ENCODE measurements around the gene SCNM1. TPM values are rescaled to one million over a fixed set of nuclear protein-coding genes. Genes with fewer than 3 reads are reported as not detected.

The SCNM1 gene
- total RNA-seq, 1 donor from 2014 or later = 49.8 TPM

DNA sequence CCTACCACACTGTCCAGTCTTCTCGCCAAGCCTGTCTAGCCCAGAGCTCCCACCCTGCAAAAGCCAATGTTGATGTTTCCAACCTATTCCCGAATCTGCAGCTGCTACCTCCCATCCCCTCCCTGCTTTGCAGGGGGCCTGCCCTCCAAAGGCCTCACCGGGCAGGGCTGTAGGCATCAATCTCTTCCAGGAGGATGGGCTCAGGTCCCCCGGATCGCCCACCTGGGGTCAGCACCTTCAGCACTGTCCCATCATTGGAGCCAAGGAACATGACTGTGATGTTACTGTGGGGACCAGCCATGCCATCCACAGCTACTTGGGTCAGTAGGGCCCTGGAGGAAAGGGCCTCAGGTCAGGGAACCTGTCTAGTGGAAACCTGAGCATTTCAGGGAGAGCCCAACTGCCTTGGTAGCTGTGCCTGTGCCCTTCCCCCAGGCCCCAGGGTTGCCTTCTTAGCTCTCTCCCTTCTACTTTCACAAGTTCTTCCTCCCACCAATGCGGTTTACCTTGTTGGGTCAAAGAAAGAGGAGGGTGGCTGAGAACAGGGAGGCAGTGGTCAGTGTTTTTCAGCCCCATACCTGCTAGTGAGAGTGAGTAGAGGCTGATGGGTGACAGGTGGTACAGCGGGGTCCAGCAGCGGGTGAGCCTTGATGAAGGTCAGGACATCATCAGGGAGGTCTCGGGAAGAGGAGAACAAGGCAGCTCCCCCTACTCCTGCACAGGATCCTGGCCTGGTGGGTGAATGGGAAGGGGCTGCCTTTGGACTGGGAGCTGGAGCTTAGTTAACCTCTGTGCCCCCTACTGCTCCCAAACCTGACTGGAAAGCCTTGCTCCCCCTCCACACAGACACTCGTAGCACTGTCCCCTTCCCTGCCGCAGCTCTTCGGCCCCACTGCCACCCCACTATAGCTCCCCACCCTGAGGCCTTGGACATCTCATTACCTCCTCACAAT, 30.2 kb upstream of the SCNM1 start:
- peaks cover 28% of the 10 kb centered on the region for H3K36me3 Mint-ChIP-seq (ENCODE audit: unreplicated experiment)
- TF ChIP-seq, protein P1, sequence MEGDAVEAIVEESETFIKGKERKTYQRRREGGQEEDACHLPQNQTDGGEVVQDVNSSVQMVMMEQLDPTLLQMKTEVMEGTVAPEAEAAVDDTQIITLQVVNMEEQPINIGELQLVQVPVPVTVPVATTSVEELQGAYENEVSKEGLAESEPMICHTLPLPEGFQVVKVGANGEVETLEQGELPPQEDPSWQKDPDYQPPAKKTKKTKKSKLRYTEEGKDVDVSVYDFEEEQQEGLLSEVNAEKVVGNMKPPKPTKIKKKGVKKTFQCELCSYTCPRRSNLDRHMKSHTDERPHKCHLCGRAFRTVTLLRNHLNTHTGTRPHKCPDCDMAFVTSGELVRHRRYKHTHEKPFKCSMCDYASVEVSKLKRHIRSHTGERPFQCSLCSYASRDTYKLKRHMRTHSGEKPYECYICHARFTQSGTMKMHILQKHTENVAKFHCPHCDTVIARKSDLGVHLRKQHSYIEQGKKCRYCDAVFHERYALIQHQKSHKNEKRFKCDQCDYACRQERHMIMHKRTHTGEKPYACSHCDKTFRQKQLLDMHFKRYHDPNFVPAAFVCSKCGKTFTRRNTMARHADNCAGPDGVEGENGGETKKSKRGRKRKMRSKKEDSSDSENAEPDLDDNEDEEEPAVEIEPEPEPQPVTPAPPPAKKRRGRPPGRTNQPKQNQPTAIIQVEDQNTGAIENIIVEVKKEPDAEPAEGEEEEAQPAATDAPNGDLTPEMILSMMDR (IDR thresholded peaks at IDR 0.05) = no peak
- DNase-seq (ENCODE audit: extremely low spot score, unreplicated experiment) = no peak
- no peak overlapping the region for H3K4me3 Mint-ChIP-seq (ENCODE audit: unreplicated experiment)
- no peak overlapping the region for H3K27ac Mint-ChIP-seq (ENCODE audit: unreplicated experiment)
- peaks cover 12% of the 10 kb centered on the region for H3K4me1 Mint-ChIP-seq (ENCODE audit: unreplicated experiment)
- no peaks in the 10 kb centered on the region for H3K9me3 Mint-ChIP-seq (ENCODE audit: unreplicated experiment)
- peaks cover 6% of the 10 kb centered on the region for H3K27me3 Mint-ChIP-seq (ENCODE audit: unreplicated experiment)

DNA sequence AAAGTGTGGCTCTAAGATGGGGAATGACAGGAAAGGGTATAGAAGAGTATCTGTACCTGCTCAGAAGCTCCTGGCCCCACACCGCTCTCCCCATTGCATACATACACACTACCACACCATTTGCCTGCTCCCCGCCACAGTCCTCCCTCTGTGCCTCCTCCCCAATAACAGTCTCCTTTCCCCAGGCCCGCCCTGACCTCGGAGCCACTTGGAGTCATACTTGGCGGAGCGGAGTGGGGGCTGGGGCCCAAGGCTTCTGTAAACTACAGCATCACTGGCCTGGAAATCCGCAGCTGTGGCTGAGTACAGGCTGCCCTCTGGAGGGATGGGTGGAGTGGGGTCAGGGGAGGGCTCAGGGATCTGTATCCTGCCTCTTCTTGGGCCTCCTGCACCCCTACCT, 28.2 kb upstream of the SCNM1 start:
- H3K4me1 Mint-ChIP-seq (ENCODE audit: unreplicated experiment) = peaks cover 2% of the 10 kb centered on the region
- no peak overlapping the region for H3K27ac Mint-ChIP-seq (ENCODE audit: unreplicated experiment)
- H3K4me3 Mint-ChIP-seq (ENCODE audit: unreplicated experiment) = no peak overlapping the region
- peaks cover 28% of the 10 kb centered on the region for H3K36me3 Mint-ChIP-seq (ENCODE audit: unreplicated experiment)
- DNase-seq (ENCODE audit: extremely low spot score, unreplicated experiment) = no peak
- TF ChIP-seq, protein P1 (IDR thresholded peaks at IDR 0.05) = no peak
- H3K27me3 Mint-ChIP-seq (ENCODE audit: unreplicated experiment) = no peaks in the 10 kb centered on the region
- H3K9me3 Mint-ChIP-seq (ENCODE audit: unreplicated experiment) = no peaks in the 10 kb centered on the region

DNA sequence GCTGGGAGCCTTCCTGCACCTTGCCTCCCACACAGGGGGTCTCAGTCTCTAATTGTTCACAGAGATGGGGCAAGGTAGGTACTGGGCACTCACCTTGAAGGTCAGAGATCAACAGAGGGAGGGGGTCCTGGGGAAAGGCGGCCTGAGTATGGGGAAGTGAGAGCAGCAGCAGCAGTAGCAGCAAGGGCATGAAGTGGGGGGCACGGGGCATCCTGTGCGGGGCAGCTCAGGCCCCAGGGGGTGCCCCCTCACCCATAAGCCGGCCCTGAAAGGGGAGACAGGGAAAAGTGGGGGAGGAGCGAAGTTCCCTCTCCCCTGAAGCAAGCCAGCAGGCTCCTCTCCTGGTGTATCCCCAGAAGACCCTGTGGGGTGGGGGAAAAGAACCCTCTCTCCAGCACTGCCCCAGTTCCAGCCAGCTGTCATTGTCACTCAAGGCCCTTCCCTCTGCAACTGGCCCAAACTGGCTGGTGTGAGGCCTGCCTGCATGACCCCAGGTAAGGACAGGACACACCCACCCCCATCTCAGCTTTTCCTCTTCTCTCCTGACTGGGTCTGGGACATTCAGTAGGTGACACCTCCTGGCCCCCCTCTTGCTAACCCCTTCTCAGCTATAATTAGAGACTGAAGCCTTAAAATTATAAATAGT, 23.4 kb upstream of the SCNM1 start:
- Mint-ChIP-seq H3K4me1 (ENCODE audit: unreplicated experiment) (peaks cover 32% of the 10 kb centered on the region), H3K27me3 (ENCODE audit: unreplicated experiment) (no peaks in the 10 kb centered on the region), H3K9me3 (ENCODE audit: unreplicated experiment) (no peaks in the 10 kb centered on the region), H3K4me3 (ENCODE audit: unreplicated experiment) (no peak overlapping the region), H3K36me3 (ENCODE audit: unreplicated experiment) (peaks cover 5% of the 10 kb centered on the region), H3K27ac (ENCODE audit: unreplicated experiment) (no peak overlapping the region)
- no peak for DNase-seq (ENCODE audit: extremely low spot score, unreplicated experiment)
- TF ChIP-seq, protein P1 (IDR thresholded peaks at IDR 0.05) = no peak

DNA sequence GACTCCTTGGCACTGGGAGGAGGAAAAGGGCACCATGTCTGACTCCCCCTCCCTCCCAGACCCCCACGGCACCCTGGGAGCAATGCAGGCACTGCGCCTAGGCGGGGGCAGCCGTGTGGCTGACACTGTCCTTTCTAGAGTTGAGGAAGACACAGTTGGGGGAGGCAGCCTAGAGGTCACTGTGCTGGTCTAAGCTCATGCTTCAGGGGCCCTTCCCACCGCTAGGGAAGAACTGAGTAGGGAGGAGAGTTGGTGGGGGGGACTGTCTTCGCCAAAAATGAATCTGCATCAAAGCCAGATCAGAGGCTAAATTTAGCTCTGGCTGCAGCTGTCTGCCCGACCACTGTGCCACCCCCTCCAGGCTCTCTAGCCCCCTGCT, 22.9 kb upstream of the SCNM1 start:
- no peak overlapping the region for H3K4me3 Mint-ChIP-seq (ENCODE audit: unreplicated experiment)
- TF ChIP-seq, protein P1 (IDR thresholded peaks at IDR 0.05) = no peak
- no peak for DNase-seq (ENCODE audit: extremely low spot score, unreplicated experiment)
- H3K27me3 Mint-ChIP-seq (ENCODE audit: unreplicated experiment) = no peaks in the 10 kb centered on the region
- H3K4me1 Mint-ChIP-seq (ENCODE audit: unreplicated experiment) = peaks cover 35% of the 10 kb centered on the region
- H3K36me3 Mint-ChIP-seq (ENCODE audit: unreplicated experiment) = peaks cover 5% of the 10 kb centered on the region
- no peak overlapping the region for H3K27ac Mint-ChIP-seq (ENCODE audit: unreplicated experiment)
- no peaks in the 10 kb centered on the region for H3K9me3 Mint-ChIP-seq (ENCODE audit: unreplicated experiment)

DNA sequence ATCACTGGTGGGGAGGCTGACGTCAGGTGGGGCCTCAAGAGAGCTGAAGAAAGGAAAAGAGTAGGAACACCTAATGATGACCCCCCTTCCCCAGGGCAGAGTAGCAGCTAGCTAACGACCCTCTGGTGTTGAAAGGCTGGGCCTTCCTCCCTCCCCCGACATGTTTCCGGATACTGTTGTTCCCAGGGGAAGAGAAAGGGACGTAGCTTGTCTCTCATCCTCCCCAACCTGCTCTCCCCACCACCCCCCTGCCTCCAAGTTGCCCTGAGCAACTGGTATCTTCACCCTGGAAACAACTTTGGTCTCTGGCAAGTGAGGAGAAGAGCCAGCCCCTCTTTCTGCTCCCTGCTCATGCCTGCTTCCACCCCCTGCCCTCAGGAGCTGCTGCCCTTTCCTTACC, 22.0 kb upstream of the SCNM1 start:
- Mint-ChIP-seq H3K27ac (ENCODE audit: unreplicated experiment) (no peak overlapping the region), H3K4me3 (ENCODE audit: unreplicated experiment) (no peak overlapping the region), H3K9me3 (ENCODE audit: unreplicated experiment) (no peaks in the 10 kb centered on the region), H3K27me3 (ENCODE audit: unreplicated experiment) (no peaks in the 10 kb centered on the region), H3K4me1 (ENCODE audit: unreplicated experiment) (peaks cover 35% of the 10 kb centered on the region), H3K36me3 (ENCODE audit: unreplicated experiment) (peaks cover 6% of the 10 kb centered on the region)
- DNase-seq (ENCODE audit: extremely low spot score, unreplicated experiment) = no peak
- TF ChIP-seq, protein P1 (IDR thresholded peaks at IDR 0.05) = no peak

Measured in osteocyte (in vitro differentiated cells).